ENCODE data around the gene CARMIL1. TPM values are rescaled to one million over a fixed set of nuclear protein-coding genes. Genes with fewer than 3 reads are reported as not detected.

The CARMIL1 gene
- polyA plus RNA-seq, 4 donors: 35.3 to 74.5 (median 47.2) TPM

DNA sequence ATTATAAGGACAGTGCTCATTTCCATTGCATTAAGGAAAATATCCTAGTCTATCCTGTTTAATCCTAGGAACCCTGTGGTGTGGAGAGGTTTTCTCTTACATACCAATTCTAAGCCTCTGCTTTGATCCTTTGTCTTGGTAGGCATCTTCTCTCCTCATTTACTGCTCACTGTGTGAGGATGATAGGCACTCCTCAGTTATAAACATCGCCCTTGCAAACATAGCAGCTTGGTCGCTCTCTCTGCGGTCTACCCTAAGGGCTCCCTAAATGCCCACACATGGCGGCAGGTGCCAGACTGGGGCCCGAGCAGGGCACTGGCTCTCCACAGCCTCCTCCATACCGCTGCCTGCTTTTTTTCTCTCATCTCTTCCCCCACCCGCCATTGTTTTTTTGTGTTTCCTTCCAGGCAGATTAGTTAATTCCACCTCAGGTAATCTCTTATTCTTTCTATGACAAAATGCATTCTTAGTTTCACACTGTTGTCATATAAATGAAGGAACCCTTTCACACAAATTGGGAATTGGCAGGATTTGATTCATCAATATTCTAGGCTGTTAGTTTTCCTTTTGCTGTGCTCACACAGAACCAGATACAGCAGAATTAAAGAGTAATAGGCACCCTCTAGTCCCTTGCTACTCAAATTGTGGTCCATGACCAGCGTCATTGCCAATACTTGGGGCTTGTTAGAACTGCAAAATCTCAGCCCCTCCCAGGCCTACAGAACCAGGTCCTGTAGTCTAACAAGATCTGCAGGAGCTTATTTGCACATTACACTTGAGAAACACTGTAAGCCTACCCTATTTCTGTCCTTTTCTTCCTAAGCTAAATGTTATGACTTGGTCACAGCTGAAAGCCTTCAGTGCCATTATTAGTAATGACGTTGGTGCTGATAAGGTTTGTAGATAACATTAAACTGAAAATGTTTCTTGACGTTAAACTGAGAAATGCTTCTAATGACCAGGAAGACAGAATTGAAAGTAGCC, 36.3 kb downstream of the CARMIL1 start:
- Histone ChIP-seq H3K9me3 (ENCODE audit: control insufficient read depth in 2 of 2, insufficient read depth in 1 of 2, low read depth in 1 of 2, low read length in 1 of 2) (no peaks in the 10 kb centered on the region), H3K4me1 (ENCODE audit: control insufficient read depth in 3 of 3, insufficient read depth in 2 of 3, low read depth in 1 of 3, low read length in 2 of 3) (peaks cover 11 to 37% (median 16%) of the 10 kb centered on the region in 3 donors), H3K27ac (ENCODE audit: low read depth in 1 of 3, low read length in 2 of 3) (no peak overlapping the region), H3K27me3 (ENCODE audit: control insufficient read depth in 3 of 3, insufficient read depth in 3 of 3, low read length in 3 of 3) (no peaks in the 10 kb centered on the region), H3K36me3 (ENCODE audit: control insufficient read depth in 3 of 3, insufficient read depth in 2 of 3, low read depth in 1 of 3, low read length in 3 of 3) (no peaks in the 10 kb centered on the region), H3K4me3 (ENCODE audit: low read depth in 1 of 3, low read length in 3 of 3) (no peak overlapping the region)
- 70 to 79% (median 76%) methylated on average over 10 of the region's 10 CpGs for WGBS, 3 donors
- FAIRE-seq: no peak
- DNase-seq: no peak

- DNase-seq: no peak
- H3K27me3 ChIP-seq (ENCODE audit: control insufficient read depth in 3 of 3, insufficient read depth in 3 of 3, low read length in 3 of 3): no peaks in the 10 kb centered on the region
- no peak for FAIRE-seq
- H3K27ac ChIP-seq (ENCODE audit: low read depth in 1 of 3, low read length in 2 of 3): no peak overlapping the region
- no peak overlapping the region for H3K4me3 ChIP-seq (ENCODE audit: low read depth in 1 of 3, low read length in 3 of 3)
- 84 to 87% (median 86%) methylated on average over 4 of the region's 4 CpGs for WGBS, 3 donors
- H3K36me3 ChIP-seq (ENCODE audit: control insufficient read depth in 3 of 3, insufficient read depth in 2 of 3, low read depth in 1 of 3, low read length in 3 of 3): no peaks in the 10 kb centered on the region
- H3K4me1 ChIP-seq (ENCODE audit: control insufficient read depth in 3 of 3, insufficient read depth in 2 of 3, low read depth in 1 of 3, low read length in 2 of 3): peaks cover 8 to 27% (median 16%) of the 10 kb centered on the region in 3 donors
- H3K9me3 ChIP-seq (ENCODE audit: control insufficient read depth in 2 of 2, insufficient read depth in 1 of 2, low read depth in 1 of 2, low read length in 1 of 2): no peaks in the 10 kb centered on the region
Measured at GRCh38 chr6:25316626-25317025, 37.5 kb downstream of the CARMIL1 start.

DNA sequence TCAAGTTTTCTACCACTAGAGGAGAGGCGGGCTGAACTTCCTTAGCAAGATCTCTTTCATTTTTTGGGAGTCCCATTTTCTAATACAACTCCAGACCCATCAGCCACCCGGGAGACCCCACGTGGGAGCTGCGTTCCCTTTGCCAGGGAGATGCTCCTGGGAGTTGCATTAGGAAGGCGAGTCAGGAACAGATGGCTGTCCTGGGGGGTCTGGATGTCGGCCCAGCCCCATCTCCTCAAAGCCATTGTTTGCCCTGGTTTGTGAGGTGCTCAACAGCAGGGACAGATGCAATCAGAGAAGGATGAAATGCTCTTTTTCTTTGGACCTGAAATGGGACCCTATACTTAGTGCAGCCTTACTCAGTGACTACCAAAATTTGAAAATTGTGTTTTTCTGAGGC, 39.4 kb downstream of the CARMIL1 start:
- H3K27ac ChIP-seq (ENCODE audit: low read depth in 1 of 3, low read length in 2 of 3): no peak overlapping the region
- H3K27me3 ChIP-seq (ENCODE audit: control insufficient read depth in 3 of 3, insufficient read depth in 3 of 3, low read length in 3 of 3): no peaks in the 10 kb centered on the region
- H3K4me3 ChIP-seq (ENCODE audit: low read depth in 1 of 3, low read length in 3 of 3): no peak overlapping the region
- 92 to 96% (median 92%) methylated on average over 6 of the region's 6 CpGs for WGBS, 3 donors
- DNase-seq (no peak), FAIRE-seq (no peak)
- H3K36me3 ChIP-seq (ENCODE audit: control insufficient read depth in 3 of 3, insufficient read depth in 2 of 3, low read depth in 1 of 3, low read length in 3 of 3): peaks cover 0 to 3% (median 0%) of the 10 kb centered on the region in 3 donors
- no peaks in the 10 kb centered on the region for H3K9me3 ChIP-seq (ENCODE audit: control insufficient read depth in 2 of 2, insufficient read depth in 1 of 2, low read depth in 1 of 2, low read length in 1 of 2)
- H3K4me1 ChIP-seq (ENCODE audit: control insufficient read depth in 3 of 3, insufficient read depth in 2 of 3, low read depth in 1 of 3, low read length in 2 of 3): peaks cover 3 to 13% (median 5%) of the 10 kb centered on the region in 3 donors

- H3K4me3 ChIP-seq (ENCODE audit: low read depth in 1 of 3, low read length in 3 of 3): no peak overlapping the region
- peaks cover 0 to 3% (median 0%) of the 10 kb centered on the region in 3 donors for H3K36me3 ChIP-seq (ENCODE audit: control insufficient read depth in 3 of 3, insufficient read depth in 2 of 3, low read depth in 1 of 3, low read length in 3 of 3)
- H3K27ac ChIP-seq (ENCODE audit: low read depth in 1 of 3, low read length in 2 of 3): no peak overlapping the region
- no peaks in the 10 kb centered on the region for H3K9me3 ChIP-seq (ENCODE audit: control insufficient read depth in 2 of 2, insufficient read depth in 1 of 2, low read depth in 1 of 2, low read length in 1 of 2)
- FAIRE-seq (no peak), DNase-seq (no peak)
- 11 to 21% (median 17%) methylated on average over 1 of the region's 1 CpG for WGBS, 3 donors
- H3K27me3 ChIP-seq (ENCODE audit: control insufficient read depth in 3 of 3, insufficient read depth in 3 of 3, low read length in 3 of 3): no peaks in the 10 kb centered on the region
- peaks cover 3 to 15% (median 8%) of the 10 kb centered on the region in 3 donors for H3K4me1 ChIP-seq (ENCODE audit: control insufficient read depth in 3 of 3, insufficient read depth in 2 of 3, low read depth in 1 of 3, low read length in 2 of 3)
Measured at GRCh38 chr6:25320459-25320858, 41.3 kb downstream of the CARMIL1 start.

GRCh38 chr6:25322692-25323091, 43.5 kb downstream of the CARMIL1 start:
- H3K27ac ChIP-seq (ENCODE audit: low read depth in 1 of 3, low read length in 2 of 3): no peak overlapping the region
- peaks cover 0 to 3% (median 0%) of the 10 kb centered on the region in 3 donors for H3K36me3 ChIP-seq (ENCODE audit: control insufficient read depth in 3 of 3, insufficient read depth in 2 of 3, low read depth in 1 of 3, low read length in 3 of 3)
- H3K27me3 ChIP-seq (ENCODE audit: control insufficient read depth in 3 of 3, insufficient read depth in 3 of 3, low read length in 3 of 3): no peaks in the 10 kb centered on the region
- FAIRE-seq: no peak
- no peak for DNase-seq
- peaks cover 10 to 12% (median 11%) of the 10 kb centered on the region in 3 donors for H3K4me1 ChIP-seq (ENCODE audit: control insufficient read depth in 3 of 3, insufficient read depth in 2 of 3, low read depth in 1 of 3, low read length in 2 of 3)
- H3K4me3 ChIP-seq (ENCODE audit: low read depth in 1 of 3, low read length in 3 of 3): no peak overlapping the region
- no peaks in the 10 kb centered on the region for H3K9me3 ChIP-seq (ENCODE audit: control insufficient read depth in 2 of 2, insufficient read depth in 1 of 2, low read depth in 1 of 2, low read length in 1 of 2)
- WGBS, 3 donors: 95 to 98% (median 95%) methylated on average over 2 of the region's 2 CpGs

DNA sequence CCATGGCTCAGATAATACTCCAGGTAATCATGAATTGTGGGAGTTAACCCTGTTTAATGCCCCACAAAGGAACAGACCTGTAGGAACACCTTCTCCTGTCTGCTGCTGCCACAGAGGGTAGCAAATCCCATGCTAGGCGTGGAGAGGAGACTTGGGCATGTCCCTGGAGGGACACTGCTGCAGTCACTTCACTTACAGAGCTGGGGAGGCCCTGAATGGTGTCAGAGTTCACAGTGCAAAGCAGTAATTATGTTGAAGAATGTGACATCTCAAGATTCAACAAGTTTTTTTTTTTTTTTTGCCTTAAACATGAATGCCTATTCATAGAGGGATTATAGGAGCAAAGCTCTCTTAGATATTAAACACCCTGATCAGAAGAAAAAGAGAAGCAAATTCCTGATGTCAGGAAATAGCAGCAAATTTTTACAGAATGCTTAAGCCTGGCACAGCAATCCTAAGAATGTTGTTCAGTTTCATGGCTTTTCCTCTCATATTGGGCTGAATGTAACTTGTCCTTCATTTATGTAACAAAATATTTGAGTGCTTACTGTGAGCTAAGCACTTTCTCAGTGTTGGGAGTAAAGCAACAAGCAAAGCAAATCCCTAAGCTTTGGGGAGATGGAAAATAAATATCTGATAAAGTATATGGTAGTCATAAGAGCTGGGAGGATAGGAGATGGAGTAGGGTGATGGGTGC, 45.0 kb downstream of the CARMIL1 start:
- peaks cover 0 to 3% (median 0%) of the 10 kb centered on the region in 3 donors for H3K36me3 ChIP-seq (ENCODE audit: control insufficient read depth in 3 of 3, insufficient read depth in 2 of 3, low read depth in 1 of 3, low read length in 3 of 3)
- no peak overlapping the region for H3K27ac ChIP-seq (ENCODE audit: low read depth in 1 of 3, low read length in 2 of 3)
- no peak overlapping the region for H3K4me3 ChIP-seq (ENCODE audit: low read depth in 1 of 3, low read length in 3 of 3)
- H3K4me1 ChIP-seq (ENCODE audit: control insufficient read depth in 3 of 3, insufficient read depth in 2 of 3, low read depth in 1 of 3, low read length in 2 of 3): peaks cover 13 to 15% (median 13%) of the 10 kb centered on the region in 3 donors
- WGBS, 3 donors: 60 to 84% (median 73%) methylated on average over 1 of the region's 1 CpG
- no peaks in the 10 kb centered on the region for H3K27me3 ChIP-seq (ENCODE audit: control insufficient read depth in 3 of 3, insufficient read depth in 3 of 3, low read length in 3 of 3)
- DNase-seq (no peak), FAIRE-seq (no peak)
- H3K9me3 ChIP-seq (ENCODE audit: control insufficient read depth in 2 of 2, insufficient read depth in 1 of 2, low read depth in 1 of 2, low read length in 1 of 2): no peaks in the 10 kb centered on the region

DNA sequence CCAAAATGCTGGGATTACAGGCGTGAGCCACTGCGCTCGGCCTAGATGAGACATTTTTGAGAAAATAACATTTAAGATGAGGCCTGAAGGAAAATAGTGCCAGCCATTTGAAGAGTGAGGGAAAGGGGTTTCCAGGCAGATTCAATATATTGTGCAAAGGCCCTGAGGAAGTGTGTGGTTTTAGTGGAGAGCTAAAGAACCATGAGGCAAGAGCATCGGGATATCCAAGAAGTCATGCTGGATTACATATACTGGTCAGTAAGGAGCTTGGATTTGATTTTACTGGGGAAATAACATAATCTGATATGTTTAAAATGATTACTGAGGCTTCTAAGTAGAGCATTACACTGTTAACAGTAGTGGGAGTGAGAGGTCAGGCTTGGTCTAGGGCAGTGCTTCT, 47.0 kb downstream of the CARMIL1 start:
- FAIRE-seq (no peak), DNase-seq (no peak)
- Histone ChIP-seq H3K36me3 (ENCODE audit: control insufficient read depth in 3 of 3, insufficient read depth in 2 of 3, low read depth in 1 of 3, low read length in 3 of 3) (peaks cover 0 to 3% (median 0%) of the 10 kb centered on the region in 3 donors), H3K4me1 (ENCODE audit: control insufficient read depth in 3 of 3, insufficient read depth in 2 of 3, low read depth in 1 of 3, low read length in 2 of 3) (peaks cover 17 to 21% (median 19%) of the 10 kb centered on the region in 3 donors), H3K27me3 (ENCODE audit: control insufficient read depth in 3 of 3, insufficient read depth in 3 of 3, low read length in 3 of 3) (no peaks in the 10 kb centered on the region), H3K27ac (ENCODE audit: low read depth in 1 of 3, low read length in 2 of 3) (no peak overlapping the region), H3K4me3 (ENCODE audit: low read depth in 1 of 3, low read length in 3 of 3) (no peak overlapping the region), H3K9me3 (ENCODE audit: control insufficient read depth in 2 of 2, insufficient read depth in 1 of 2, low read depth in 1 of 2, low read length in 1 of 2) (no peaks in the 10 kb centered on the region)
- 93 to 97% (median 95%) methylated on average over 4 of the region's 4 CpGs for WGBS, 3 donors

DNA sequence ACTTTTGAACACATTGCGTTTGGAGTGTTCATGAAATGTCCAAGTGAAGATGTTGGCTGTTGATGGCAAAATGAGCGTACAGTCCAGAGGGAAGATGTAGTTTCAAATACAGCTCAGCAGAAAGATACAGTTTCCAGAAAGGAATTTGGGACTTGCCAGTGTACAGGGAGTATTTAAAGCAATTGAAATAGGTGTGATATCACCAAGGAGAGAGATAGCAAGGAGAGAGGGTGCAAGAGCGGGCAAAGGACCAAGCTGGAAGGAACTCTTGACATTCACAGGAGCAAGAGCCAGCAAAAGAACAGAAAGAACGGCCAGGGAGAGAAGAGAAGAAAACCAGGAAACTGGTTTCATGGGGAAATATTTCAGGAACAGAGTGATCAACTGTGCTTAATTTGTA, 47.8 kb downstream of the CARMIL1 start:
- Histone ChIP-seq H3K9me3 (ENCODE audit: control insufficient read depth in 2 of 2, insufficient read depth in 1 of 2, low read depth in 1 of 2, low read length in 1 of 2) (no peaks in the 10 kb centered on the region), H3K27ac (ENCODE audit: low read depth in 1 of 3, low read length in 2 of 3) (peak overlapping the region in 1 of 3 donors; percentile 64), H3K4me1 (ENCODE audit: control insufficient read depth in 3 of 3, insufficient read depth in 2 of 3, low read depth in 1 of 3, low read length in 2 of 3) (peaks cover 20 to 24% (median 21%) of the 10 kb centered on the region in 3 donors), H3K4me3 (ENCODE audit: low read depth in 1 of 3, low read length in 3 of 3) (no peak overlapping the region), H3K36me3 (ENCODE audit: control insufficient read depth in 3 of 3, insufficient read depth in 2 of 3, low read depth in 1 of 3, low read length in 3 of 3) (peaks cover 0 to 1% (median 0%) of the 10 kb centered on the region in 3 donors), H3K27me3 (ENCODE audit: control insufficient read depth in 3 of 3, insufficient read depth in 3 of 3, low read length in 3 of 3) (no peaks in the 10 kb centered on the region)
- no peak for FAIRE-seq
- WGBS, 3 donors: 46 to 68% (median 50%) methylated on average over 4 of the region's 4 CpGs
- DNase-seq: no peak
